GM18868 (cell line): ENCODE results near the gene SMIM10L1.

Experiments used
- ATAC-seq: cut with Tn5 transposase; IDR thresholded peaks from one replicate; pipeline ENCODE4 v1.9.1; 2021; ENCODE audit warnings: mild to moderate bottlenecking, moderate library complexity; ENCODE audit not compliant: unreplicated experiment

Gene SMIM10L1

DNA sequence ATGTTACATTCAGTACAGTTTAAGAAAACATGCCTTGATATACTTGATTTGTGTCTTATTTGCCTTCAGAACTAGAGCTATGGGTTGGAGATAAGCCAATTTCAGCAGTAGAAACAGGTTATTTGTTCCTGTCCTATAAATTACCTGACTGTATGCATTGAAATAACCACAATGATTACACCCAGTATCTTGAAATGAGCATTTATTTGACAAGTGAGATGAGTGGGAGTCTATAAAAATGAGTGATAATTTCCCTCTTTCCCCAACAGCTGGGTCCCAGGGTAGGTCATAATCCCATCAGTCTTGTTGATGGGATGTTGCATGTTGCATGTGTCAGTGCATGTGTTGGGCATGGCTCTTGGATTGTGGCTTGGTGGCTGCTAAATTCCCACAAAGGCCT is 12.0 kb downstream of the SMIM10L1 start:
- no peak for ATAC-seq

DNA sequence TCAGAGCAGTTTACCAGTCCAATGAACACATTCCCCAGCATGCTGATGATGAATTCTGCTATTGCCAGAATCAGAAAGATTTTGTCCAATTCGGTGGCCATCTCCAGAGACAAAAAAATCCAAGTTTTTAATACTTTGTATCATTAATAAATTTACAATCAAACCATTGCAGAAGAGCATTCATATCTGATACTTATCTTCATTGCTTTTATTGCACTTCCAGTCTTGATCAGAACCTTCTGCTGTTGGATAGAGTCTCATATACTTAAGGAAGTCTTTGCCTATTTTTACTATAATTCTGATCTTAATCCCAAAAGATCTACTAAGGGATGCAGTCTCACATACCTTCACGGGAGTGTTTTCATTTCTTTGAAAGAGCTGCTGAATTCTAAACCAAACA is 15.8 kb downstream of the SMIM10L1 start, which contains the start of gene TAS2R42:
TSS of gene TAS2R42 (minus strand) at position 101 of the 400 bp plus-strand sequence. CDS start at position 101, 0 bp downstream.
- ATAC-seq, result no peak

DNA sequence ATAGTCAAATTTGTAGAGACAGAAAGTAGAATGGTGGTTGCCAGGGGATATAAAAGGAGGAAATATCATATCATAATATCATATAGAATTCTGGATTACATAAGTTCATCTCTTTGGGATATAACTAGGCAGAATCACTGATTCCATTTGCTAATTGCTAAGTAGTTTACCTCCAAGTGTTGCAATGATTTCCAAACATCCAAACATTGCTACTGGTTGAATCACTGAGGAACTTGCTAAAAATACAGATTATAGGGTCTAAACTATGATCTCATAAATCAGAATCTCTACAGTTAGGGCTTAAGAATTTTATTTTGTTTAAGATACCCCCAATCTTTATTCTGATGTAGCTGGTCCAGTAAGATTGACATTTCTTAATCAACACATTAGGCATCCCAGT is 31.8 kb downstream of the SMIM10L1 start:
- no peak for ATAC-seq

DNA sequence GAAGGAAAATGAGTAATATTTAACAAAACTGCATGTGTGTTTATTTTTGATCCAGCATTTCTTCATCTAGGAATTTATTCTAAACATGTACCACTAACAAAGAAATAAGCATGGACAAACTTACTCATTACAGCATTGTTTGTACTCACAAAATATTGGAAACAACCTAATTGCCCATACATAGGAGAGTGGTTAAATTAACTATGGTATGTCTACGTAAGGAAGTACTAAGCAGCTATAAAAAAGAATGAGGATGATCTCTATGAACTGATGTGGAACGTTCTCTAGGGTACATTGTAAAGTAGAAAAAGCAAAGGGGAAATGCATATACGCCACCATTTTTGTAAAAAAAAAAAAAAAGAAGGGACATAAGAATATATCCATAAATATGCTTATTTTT is 33.2 kb downstream of the SMIM10L1 start:
- ATAC-seq, result no peak

DNA sequence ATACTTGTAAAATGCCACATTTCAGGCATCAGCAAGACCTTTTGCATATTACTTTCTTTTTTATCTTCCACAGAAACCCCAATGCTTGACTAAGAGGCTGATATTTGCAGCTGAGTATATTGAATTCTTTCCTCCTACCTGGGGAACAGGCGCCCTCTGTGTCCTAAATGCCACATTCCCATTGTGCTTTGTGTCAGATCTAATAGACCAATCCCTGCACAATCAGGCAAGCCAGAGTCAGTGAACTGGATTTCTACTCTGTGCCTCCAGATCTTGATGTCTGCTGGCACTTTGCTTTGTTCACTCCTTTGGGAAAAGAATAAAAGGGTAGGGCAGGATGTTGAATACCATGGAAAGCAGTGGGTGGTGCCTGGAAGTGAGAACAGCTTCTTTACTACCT is 38.1 kb downstream of the SMIM10L1 start:
- no peak for ATAC-seq
